ENCODE measurements around the gene RTP2.
"Not testable (repeated sequence)": the region's sequence is repeated elsewhere in the genome, so short reads cannot be mapped to it uniquely, and the experiment has no call there.

The RTP2 gene

DNA sequence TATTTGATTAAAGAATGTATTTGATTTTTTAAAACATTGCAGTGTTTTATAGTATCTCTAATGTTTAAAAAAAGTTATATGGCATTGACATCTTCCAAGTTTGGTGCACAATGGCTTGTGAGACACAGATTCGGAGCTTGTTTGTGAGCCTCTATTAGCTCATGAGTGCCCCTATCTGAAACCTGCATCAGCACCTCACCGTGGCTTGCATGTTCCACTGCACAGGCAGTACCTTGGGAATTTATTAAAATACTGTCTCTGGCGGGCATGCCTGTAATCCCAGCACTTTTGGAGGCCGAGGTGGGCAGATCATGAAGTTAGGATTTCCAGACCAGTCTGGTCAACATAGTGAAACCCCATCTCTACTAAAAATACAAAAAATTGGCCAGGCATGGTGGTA, 6.8 kb upstream of the RTP2 start:
- no peak for DNase-seq

DNA sequence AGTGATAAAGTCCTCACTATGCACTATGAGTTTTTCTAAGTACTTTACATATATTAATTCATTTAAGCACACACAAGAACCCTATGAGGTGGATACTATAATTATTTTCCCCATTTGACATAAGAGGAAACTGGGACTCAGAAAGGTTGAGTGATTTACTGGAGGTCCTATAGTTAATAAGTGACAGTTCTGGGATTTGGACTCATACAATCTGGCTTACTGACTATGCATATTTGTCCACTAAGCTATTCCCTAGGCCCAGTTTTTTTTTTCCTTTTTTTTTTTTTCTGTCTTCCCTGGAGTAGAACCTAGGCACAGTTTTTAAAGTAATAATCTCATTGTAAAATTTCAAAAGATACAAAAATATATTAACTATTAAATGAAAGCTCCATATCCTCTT, 6.3 kb upstream of the RTP2 start:
- no peak for DNase-seq

DNA sequence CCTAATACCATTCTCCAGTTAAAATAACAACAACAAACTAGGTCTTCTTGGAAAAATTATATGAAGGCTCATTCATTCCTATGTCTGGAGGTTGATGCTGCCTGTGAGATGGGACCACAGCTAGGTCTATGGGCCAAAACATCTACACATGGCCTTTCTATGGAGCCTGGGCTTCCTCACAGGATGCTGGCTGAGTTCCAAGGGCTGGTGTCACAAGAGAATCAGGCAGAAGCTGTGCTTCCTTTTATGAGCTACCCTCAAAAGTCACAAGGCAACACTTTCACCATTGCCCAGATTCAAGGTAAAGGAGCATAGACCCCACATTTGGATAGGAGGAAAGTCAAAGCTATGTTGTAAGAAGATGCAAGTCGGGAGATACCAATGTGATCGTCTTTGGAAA, 4.6 kb upstream of the RTP2 start:
- DNase-seq: no peak

DNA sequence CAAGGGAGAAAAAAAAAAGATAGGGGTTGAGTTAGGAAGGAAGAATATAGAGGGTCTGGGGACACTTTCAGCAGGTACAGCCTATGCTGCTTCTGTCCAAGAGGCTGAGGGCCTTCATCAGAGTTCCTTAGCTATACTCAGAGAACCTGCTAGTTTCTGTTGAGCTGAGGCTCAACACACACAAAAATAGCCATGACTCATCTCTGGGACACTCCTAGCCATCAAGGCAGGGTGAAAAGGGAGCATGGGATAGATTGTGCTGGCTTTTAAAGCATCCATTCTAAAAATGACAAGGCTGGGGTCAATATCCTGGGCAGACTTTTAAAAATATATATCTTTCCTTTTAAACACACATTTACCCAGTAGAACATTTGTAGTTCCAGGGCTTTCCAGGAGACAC, 2.8 kb upstream of the RTP2 start:
- DNase-seq: no peak

DNA sequence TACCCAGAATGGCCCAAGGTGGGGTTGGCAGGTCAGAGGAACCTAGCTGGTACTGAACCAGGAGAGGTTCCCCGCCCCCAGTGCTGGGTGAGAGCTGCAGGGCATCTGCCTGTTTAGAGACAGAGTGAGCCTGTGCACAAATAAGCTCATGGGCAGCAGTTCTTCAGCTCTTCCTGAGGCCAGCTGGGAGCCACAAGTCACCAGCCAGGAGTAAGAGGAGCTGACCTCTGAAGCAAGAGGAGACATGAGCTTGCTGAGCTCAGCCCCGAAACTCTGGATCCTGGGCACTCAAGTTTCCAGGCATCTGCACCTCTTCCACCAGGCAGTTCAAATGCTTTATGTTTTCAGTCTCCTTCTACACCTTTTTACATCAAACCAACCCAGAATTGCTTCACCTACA, 2.1 kb downstream of the RTP2 start:
- DNase-seq: no peak

DNA sequence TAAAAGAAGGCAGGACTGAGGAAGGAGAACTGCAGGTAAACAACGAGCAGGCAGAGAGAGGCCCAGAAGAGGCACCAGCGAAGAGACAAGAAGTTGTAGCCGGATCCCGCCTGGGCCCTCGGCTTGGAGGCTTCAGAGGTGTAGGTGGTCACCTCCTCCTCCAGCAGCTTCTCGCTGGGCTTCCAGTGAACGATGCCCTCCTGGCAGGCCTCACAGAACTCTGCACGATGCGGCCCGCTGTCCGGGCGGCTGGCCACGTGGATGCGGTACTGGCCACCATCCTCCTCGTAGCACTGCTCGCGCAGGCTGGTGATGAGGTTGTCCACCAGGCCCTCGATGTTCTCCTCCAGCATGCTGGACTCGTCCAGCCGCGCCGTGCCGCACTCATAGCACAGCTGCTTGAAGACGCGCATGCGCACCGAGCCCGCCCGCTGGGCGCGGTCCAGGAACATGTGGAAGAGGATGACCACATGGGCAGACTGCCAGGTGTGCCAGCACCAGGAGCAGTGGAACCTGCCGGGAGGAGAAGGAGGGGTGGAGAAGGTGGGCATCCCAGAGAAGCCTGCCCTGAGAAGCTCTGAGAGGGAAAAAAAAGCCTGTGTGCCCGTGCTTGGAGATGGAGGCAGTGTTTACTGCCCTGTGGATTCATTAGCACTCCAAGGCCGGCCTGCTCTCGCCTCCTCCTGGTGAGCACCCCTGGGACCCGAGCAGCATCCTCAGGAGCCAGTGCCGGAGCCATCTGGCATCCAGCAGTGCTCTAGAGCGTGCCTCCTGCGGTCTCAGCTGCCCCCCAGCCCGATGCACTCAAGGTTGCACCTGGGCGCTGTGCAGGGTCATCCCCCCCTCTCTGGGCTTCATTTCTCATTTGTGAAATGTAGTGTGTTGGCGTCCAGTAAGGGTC, 3.6 kb downstream of the RTP2 start:
- no peak for DNase-seq

DNA sequence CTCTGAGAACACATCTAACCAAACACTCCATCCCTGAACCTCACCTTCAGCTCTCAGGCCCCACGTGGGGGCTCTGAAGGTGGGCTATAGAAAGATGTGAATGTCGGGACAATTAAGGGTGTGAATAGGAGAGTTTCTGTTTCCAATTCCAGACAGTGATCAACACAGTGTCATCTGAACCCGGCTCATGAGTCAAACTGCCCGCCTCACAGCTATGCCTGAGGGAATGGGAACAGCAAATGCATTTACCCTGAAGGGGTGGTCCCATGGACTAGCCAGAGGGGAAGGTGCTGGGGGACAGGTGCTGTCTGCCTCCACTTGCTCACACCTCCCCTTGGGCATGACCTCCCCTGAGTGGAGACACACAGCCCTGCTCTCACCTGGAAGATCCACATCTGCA, 6.3 kb downstream of the RTP2 start:
- DNase-seq: no peak

DNA sequence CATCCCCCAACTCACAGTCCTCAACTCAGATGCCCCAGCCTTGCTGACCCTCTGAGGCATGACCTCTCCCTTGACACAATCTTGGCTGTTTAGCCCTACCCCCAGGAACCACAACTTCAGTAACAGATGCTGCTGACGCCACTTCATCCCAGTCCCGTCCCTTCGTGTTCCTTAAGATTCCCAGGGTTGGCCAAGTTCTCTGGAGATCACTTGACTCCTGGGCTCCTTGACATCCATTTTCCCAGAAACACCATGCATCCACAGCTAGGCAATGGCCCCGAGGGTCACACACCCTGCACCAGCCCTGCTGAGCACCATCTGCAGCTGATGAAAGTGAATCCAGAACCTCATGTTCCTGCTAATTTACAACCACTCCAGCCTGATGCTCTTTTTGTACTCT, 6.9 kb downstream of the RTP2 start:
- no peak for DNase-seq

DNA sequence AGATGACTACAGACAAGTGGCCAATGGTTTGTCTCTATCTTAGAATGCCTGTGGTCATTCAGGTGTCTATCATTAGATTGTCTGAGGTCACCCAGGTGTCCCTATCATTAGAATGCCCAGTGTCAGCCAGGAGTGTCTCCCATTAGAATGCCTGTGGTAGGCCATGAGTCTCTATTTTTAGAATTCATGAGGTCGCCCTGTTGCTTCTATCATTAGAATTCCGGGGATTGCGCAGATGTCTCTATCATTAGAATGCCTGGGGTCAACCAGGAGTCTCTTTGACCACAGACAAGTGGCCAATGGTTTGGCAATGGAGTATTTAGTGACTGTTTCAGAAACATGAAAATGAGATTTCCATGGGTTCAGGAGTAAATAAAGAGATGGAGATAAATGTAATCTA, 7.6 kb downstream of the RTP2 start:
- no peak for DNase-seq

DNA sequence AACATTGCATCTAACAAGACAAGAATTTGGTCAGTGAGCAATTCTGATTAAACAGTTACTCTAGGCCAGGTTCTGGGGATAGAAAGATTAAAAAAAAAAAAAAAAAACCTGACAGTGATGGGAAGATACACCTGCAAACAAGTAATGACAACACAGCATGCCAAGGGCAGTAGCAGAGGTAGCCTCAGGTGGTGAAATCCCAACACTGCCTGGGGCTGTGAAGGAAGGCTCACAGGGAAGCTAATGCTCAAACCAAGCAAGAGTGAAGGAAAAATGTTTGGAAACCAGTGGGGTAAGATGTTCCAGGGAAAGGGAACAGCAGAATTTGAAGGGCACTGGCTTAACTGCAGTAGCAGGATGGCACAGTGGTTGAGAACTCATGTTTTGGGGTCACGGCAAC, 8.9 kb downstream of the RTP2 start:
- DNase-seq: no peak

DNA sequence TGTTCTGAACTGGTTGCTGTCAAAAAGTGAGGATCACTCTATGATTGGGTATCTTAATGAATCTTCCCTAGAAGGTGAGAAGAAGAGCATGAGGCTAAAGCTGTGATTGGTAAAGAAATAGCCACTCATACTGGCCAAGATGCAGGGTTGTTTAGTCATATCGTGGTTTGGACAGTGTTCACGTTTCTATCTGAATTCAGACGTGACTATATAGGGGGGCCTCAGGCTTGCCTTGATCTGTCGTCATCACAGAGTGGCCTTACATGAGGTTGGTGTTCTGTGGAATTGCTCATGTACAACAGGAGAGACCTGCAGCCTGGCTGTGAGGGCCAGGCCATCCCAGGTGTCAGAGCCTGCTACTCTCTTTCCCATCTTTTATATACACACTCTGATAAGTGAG, 12.4 kb downstream of the RTP2 start:
- no peak for DNase-seq

DNA sequence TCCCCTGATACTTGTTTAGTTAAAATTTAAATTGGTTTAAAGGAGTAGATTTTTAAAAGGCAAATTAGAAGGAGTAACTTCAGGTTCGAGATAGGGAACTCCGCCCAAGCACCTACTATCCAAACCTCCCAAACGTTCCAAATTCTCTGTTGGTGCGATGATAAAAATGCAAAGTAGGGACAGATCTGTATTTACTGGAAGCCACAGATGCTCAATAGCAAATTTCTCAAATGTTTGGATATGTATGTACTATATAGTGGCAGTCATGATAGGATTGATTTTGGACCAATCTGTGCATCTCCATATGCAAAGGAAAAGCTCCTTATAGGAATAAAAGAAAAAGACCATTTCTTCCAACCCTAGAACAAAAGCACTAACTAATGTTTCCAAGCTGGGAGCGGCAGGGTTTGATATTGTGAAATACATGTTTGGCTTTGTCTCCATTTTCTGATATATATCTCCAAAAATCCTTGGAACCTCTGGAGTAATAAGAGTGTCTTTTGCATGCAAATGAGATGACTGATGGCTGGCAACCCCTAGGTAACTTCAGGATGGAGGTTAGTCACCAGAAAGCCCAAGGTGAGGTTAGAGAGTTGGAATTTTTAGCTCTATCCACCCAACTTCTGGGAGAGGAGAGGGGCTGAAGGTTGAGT, 15.6 kb downstream of the RTP2 start:
- no peak for DNase-seq

DNA sequence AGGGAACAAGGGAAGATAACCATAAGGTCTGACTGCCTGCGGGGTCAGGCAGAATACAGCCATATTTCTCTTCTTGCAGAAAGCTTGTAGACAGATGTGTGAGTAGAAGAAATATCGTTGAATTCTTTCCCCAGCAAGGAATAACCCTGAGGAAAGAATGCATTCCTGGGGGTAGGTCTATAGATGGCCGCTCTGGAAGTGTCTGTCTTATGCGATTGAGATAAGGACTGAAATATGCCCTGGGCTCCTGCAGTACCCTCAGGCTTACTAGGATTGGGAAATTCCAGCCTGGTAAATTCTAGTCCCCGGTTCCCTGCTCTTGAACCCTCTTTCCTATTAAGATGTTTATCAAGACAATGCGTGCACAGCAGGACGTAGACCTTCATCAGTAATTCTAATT, 16.4 kb downstream of the RTP2 start:
- no peak for DNase-seq

DNA sequence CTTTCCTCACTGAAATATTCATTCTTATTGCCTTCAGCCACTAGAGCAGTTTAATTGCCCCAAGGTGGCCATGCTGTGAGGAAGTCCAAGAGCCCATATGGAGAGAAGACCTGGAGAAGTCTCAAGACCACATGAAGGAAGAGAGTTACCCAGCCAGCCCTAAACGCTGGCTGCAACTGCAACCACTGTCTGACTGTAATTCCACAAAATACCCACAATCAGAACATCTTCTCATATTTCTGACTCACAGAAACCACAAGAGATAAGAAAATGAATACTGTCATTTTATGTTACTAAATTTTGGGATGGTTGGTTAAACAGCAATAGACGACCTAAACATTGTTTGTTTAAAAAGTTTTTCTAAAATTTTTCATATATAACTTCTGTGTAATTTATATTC, 17.5 kb downstream of the RTP2 start:
- no peak for DNase-seq

DNA sequence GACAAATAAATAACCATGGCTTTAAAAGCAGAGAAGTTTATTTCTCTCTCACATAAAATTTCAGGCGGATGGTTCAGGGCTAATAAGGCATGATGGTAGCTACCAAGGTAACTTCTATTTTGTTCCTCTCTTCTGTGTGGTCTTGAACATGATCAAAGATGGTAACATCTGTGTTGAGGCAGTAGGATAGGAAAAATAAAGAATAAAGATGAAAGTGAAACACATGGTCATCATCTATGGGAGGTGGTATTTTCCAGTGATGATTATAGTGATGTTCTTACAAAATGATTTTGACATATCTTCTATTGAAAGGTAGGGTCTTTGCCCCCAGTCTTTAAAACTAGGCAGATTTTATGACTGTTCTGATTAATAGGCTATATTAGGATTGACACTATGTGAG, 17.9 kb downstream of the RTP2 start:
- DNase-seq: no peak

DNA sequence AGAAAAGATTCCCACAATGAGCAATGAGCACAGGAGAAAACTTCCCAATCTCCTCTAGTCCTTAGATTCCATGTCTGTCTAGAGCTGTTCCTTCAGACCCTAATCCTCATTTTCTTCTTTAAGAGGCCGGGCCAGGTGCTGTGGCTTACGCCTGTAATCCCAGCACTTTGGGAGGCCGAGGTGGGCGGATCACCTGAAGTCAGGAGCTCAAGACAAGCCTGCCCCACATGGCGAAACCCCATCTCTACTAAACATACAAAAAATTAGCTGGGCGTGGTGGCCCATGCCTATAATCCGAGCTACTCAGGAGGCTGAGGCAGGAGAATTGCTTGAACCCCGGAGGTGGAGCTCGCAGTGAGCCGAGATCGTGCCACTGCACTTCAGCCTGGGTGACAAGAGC, 20.6 kb downstream of the RTP2 start:
- DNase-seq: not testable (repeated sequence)

DNA sequence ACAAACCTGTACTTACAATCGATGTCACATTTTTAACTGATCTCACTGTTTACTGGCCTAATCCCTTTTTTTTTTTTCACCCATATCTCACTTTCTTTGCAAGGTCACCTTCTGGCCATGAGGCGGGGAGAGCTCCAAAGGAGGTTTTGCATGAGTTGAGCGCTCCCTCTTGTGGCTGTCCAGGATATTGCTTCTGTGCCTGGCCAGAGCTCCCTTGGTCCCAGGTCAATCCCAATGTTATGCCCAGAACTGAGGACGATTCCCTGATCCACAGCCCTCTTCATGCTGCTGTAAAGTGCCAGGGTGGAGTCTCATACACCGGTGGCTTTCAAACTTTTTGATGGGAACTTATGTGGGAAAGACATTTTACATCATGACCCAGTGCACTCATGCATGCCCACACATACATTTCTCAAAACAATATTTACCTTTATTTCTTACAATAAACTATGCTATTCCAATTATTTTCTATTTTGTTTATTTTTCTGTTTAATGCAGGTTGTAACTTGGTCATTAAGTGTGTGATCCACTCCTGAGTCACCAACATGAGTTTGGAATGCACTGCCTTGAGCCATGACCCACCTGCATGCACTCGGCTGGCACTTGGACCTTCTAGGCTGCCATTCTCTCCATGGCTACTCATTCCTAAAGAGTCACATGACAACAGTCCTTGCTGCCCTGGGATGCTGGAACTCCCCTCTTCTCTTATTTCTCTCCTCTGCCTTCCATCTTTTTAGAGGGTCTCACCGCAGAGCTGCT, 22.5 kb downstream of the RTP2 start:
- peak; percentile 61 for DNase-seq

DNA sequence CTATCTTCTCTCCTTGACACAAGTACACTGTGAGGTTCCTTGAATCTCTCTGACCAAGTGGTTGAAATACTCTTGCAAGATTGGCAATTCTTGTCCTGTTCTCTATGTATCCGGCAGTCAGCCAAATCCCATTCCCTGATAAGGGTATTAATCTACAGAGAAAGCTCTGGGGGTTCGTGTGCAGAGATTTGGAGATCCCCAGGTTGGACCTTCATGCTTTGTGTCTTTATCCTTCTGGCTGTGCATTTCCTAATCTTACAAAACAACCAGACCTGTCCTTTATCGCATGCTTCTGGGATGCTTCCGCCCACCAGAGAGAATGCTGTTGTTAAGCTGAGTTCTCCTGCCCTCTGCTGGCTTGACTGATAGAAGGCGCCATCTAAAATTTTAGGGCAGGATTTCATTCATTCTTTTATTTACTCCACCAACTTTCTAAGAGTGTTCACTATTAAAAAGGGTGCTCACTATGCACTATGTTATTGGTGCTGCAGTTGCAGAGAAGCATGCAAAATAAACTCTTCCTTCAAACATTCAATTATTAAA, 23.6 kb downstream of the RTP2 start:
- DNase-seq: no peak

DNA sequence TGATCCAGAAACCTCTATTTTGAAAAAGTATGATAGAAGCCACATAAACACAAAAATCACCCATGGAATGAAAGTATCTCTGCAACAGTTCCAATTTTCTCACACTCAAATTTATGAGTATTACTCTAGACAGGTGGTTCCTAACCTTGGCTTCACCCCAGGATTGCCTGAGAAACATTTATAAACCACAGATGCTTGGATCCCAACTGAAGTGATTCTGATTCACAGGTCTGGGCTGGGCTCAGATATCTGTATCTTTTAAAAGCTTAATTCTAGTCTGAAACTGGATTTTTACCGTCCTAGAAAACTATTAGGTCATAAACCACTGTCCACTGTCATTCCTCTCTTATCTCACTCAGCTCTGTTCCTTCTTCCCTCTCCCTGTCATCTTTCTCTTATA, 24.8 kb downstream of the RTP2 start:
- DNase-seq: no peak

DNA sequence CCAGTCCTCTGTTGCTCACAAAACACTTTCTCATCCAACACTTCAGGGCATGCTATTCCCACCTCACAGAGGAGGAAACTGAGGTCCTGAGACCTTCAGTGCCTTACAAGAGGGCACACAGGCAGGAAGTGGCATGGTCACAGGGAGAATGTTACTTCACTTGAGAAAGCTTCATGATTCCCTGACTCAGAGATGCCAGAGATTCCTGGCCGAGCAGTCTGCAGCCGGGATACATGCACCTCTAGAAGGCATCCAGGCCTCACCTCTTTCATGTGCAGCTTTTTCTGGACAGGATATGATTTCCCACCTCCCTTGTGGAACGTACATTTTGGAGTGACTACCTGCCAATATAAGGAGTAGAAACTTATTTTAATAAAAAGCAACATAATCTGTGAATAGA, 29.3 kb downstream of the RTP2 start:
- no peak for DNase-seq

DNA sequence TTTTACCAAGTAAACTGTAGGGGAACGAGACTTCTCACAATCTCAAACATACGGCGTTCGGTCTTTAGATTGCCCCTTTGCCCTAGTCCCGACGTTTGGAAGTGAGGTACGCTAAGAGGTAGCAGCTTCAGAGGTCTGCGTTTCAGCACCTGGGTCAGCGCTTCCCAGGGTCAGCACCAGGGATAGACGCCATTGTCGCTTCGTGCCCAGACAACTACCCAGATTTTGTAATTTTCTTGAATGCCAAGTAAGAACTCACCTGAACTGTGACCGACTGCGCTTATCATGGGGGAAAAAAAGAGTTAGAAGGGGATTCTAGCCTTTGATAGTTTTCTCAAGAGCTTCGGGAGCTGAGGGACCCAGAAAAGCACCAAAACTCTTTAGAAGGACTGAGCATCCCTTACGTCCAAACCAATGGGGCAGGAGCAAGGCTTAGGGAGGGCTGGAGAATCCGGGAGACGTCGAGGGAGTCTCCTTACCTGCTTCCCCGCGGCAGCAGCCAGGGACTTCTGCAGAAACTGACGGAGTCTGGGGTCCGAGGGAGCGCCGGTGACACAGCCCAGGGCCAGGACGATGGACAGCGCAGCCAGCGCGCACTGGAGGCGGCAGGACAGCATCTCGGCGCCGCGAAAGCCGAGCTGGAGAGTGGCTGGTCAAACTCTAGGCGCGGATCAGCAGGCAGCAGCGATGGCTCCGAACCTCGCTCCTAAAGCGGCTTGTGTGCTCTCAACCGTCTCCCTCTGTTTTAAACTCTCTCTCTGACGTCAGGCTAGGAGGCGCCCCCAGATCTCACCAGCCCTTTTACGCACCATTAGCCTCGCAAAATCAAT, 32.5 kb downstream of the RTP2 start, which contains the start of gene SST:
TSS of gene SST (minus strand) at position 720 of the 830 bp plus-strand sequence. CDS start at position 617, 103 bp downstream.
- DNase-seq: no peak

DNA sequence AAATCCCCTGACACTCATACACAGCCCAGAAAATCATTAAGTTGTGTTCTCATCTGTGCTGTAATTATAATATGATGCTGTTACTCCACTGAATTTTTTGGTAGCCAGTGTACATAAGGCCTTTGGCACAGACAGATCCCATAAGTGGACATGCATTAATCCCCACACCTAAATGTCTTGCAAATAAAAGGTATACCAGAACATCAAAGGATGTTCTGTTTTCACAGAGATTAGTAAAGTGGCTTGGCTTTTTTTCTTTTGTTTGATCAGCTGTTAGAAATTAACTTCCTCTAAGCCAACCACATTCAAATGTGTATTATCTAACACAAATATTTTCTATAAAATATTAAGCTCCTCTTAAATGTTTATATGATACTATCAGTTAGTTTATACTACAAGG, 34.8 kb downstream of the RTP2 start:
- no peak for DNase-seq

Measured in T-helper 9 cell (primary cell).